ENCODE measurements around the gene CDC42.
"Not testable (repeated sequence)": the region's sequence is repeated elsewhere in the genome, so short reads cannot be mapped to it uniquely, and the experiment has no call there.

The CDC42 gene

GRCh38 chr1:22052115-22053016, at the start of gene CDC42:
CDC42 (plus strand) TSS chr1:22052709; CDS start chr1:22078479, 25,770 bp downstream.
- TF ChIP-seq CTCF (conservative IDR thresholded peaks at IDR 0.05; ENCODE audit: low read depth, low read length) = no peak
- DNase-seq (ENCODE audit: low read depth) = peak; percentile 83
- H3K4me3 ChIP-seq (ENCODE audit: low read length) = peak within 1 kb of the TSS; percentile 94

- DNase-seq (ENCODE audit: low read depth); H3K4me3 ChIP-seq (ENCODE audit: low read length): not testable (repeated sequence)
Measured at GRCh38 chr1:22002875-22003274, 49.6 kb upstream of the CDC42 start.

- not testable (repeated sequence) for DNase-seq (ENCODE audit: low read depth); H3K4me3 ChIP-seq (ENCODE audit: low read length)
Measured at GRCh38 chr1:22003959-22004358, 48.5 kb upstream of the CDC42 start.

- not testable (repeated sequence) for H3K4me3 ChIP-seq (ENCODE audit: low read length); DNase-seq (ENCODE audit: low read depth)
- TF ChIP-seq CTCF (conservative IDR thresholded peaks at IDR 0.05; ENCODE audit: low read depth, low read length) = peak; percentile 42
Measured at GRCh38 chr1:22005261-22006149, 47.0 kb upstream of the CDC42 start.

- H3K4me3 ChIP-seq (ENCODE audit: low read length); DNase-seq (ENCODE audit: low read depth): not testable (repeated sequence)
Measured at GRCh38 chr1:22006736-22007135, 45.8 kb upstream of the CDC42 start.

GRCh38 chr1:22007262-22007661, 45.2 kb upstream of the CDC42 start:
- DNase-seq (ENCODE audit: low read depth); H3K4me3 ChIP-seq (ENCODE audit: low read length): not testable (repeated sequence)

- not testable (repeated sequence) for H3K4me3 ChIP-seq (ENCODE audit: low read length); DNase-seq (ENCODE audit: low read depth)
Measured at GRCh38 chr1:22009566-22009965, 42.9 kb upstream of the CDC42 start.

- H3K4me3 ChIP-seq (ENCODE audit: low read length); DNase-seq (ENCODE audit: low read depth): not testable (repeated sequence)
Measured at GRCh38 chr1:22012752-22013151, 39.8 kb upstream of the CDC42 start.

GRCh38 chr1:22014575-22015206, 37.8 kb upstream of the CDC42 start:
- not testable (repeated sequence) for H3K4me3 ChIP-seq (ENCODE audit: low read length); DNase-seq (ENCODE audit: low read depth)

- DNase-seq (ENCODE audit: low read depth) = no peak
- no peak overlapping the region for H3K4me3 ChIP-seq (ENCODE audit: low read length)
- TF ChIP-seq CTCF (conservative IDR thresholded peaks at IDR 0.05; ENCODE audit: low read depth, low read length) = peak; percentile 53
Measured at GRCh38 chr1:22018583-22019559, 33.6 kb upstream of the CDC42 start.

All from retinal pigment epithelial cell (primary cell).